Measurements from ENCODE around the gene PTGR3. TPM values are rescaled to one million over a fixed set of nuclear protein-coding genes. Genes with fewer than 3 reads are reported as not detected.

PTGR3 gene
- total and polyA plus RNA-seq, 10 donors: 11.1 to 43.8 (median 30.0) TPM

- Histone ChIP-seq H3K4me1 (peaks cover 29 to 100% (median 54%) of the 10 kb centered on the region in 6 donors), H3K4me3 (no peak overlapping the region), H3K9me3 (no peaks in the 10 kb centered on the region), H3K27ac (peak overlapping the region in 5 of 8 donors; percentile 11 to 43 (median 24)), H3K36me3 (no peaks in the 10 kb centered on the region), H3K27me3 (replicated peaks in 1 of 7) (no peaks in the 10 kb centered on the region)
- TF ChIP-seq POLR2A (IDR thresholded peaks at IDR 0.05): no peak
- no peak for TF ChIP-seq CTCF (IDR thresholded peaks at IDR 0.05 in 8 of 11, conservative IDR thresholded peaks at IDR 0.05 in 3 of 11)
- TF ChIP-seq POLR2AphosphoS5 (IDR thresholded peaks at IDR 0.05): no peak
- DNase-seq: no peak
- WGBS, 5 donors: 79 to 84% (median 79%) methylated on average over 12 of the region's 12 CpGs
- intact Hi-C loops (cut with DNase I; ENCODE audit: low total_unique reads): no loop called here
Measured at GRCh38 chr18:75220551-75221355, 11.8 kb upstream of the PTGR3 start.

DNA sequence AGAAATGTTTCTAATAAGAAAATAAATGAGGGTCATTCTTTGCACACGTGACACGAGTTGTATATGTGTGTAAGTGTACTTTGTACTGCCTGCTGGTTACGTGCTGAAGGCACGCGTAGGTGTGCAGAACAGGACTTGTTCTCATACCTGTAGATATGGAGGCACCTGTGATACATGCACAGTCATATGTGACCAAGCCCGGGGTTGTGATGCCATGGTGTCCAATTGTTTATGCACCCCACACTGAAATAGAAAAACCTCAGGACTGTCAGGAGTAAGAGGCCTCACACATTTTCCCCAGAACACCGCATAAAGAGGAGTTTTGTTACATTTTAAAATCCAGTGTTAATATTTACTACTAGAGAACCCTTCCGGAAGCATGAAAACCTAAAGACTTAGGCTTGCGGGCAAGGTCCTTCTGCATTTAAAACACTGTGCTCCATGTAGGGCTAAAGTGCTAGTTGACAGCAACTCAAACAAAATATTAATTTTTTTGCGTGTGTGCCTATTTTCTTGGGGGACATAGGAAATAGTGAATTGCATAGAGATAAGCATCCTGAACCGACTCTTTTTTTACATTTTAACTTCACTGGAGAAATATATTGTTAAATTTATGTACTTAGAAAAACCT, 10.9 kb upstream of the PTGR3 start:
- Histone ChIP-seq H3K4me3 (no peak overlapping the region), H3K9me3 (no peaks in the 10 kb centered on the region), H3K4me1 (peaks cover 31 to 100% (median 59%) of the 10 kb centered on the region in 6 donors), H3K27ac (peak overlapping the region in 4 of 8 donors; percentile 11 to 43 (median 25)), H3K36me3 (no peaks in the 10 kb centered on the region), H3K27me3 (replicated peaks in 1 of 7) (no peaks in the 10 kb centered on the region)
- no peak for DNase-seq
- 65 to 74% (median 71%) methylated on average over 11 of the region's 11 CpGs for WGBS, 5 donors
- TF ChIP-seq POLR2AphosphoS5 (IDR thresholded peaks at IDR 0.05) (no peak), POLR2A (IDR thresholded peaks at IDR 0.05) (no peak), CTCF (IDR thresholded peaks at IDR 0.05 in 8 of 11, conservative IDR thresholded peaks at IDR 0.05 in 3 of 11) (no peak)
- intact Hi-C loops (cut with DNase I; ENCODE audit: low total_unique reads): no loop called here

DNA sequence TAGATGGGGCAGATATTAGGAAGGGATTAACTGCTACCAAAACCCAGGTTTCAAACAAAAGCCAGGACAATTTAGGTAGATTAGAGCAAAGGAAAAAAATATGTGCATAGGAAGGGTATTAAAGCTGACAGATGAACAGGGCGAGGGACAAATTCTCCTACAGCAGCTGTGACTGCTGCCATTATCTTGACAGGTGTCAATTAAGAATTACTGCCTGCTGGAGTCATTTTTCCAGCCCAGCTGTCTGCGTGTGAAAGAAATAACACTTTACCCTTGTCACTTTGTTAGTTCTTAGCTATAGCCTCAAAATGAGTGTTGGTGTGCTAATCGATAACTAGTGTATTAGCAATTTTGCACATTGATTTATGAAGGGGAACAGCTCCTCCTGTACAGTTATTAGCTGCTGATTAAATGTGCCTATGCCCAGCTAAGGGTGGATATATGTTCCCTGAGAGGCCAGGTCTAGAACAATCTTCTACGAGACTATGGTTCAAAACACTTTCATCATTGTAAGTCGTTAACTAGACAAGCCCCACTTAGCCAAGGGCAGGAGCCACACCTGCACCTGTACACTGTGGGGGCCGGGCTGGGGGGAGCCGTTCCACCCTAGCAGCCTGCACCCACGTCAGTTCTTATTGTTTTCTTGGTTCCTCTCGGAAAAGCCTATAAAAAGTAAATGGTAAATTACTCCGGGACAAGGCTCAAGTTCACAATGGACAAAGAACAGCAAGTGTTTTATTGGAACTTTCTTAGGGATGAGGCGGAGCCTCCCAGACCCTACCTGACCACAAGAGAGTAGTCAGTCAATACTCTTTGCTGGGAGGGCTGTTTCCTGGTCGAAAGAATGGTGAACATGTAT, 9.4 kb upstream of the PTGR3 start:
- H3K4me3 ChIP-seq: no peak overlapping the region
- DNase-seq: no peak
- peaks cover 29 to 100% (median 62%) of the 10 kb centered on the region in 6 donors for H3K4me1 ChIP-seq
- 85 to 90% (median 87%) methylated on average over 12 of the region's 12 CpGs for WGBS, 5 donors
- no peaks in the 10 kb centered on the region for H3K27me3 ChIP-seq (replicated peaks in 1 of 7)
- no peaks in the 10 kb centered on the region for H3K9me3 ChIP-seq
- TF ChIP-seq POLR2AphosphoS5 (IDR thresholded peaks at IDR 0.05): no peak
- no peak for TF ChIP-seq CTCF (IDR thresholded peaks at IDR 0.05 in 8 of 11, conservative IDR thresholded peaks at IDR 0.05 in 3 of 11)
- TF ChIP-seq POLR2A (IDR thresholded peaks at IDR 0.05): no peak
- peak overlapping the region in 2 of 8 donors; percentile 0 to 5 for H3K27ac ChIP-seq
- H3K36me3 ChIP-seq: no peaks in the 10 kb centered on the region
- intact Hi-C loops (cut with DNase I; ENCODE audit: low total_unique reads): no loop called here
